Stimulated activated naive B cell treated with anti-CD40 and anti-IgM and Interleukin-4, amounts not matched to agents 10 μg/mL and 1 μg/mL and 100 μg/mL, for 72 hours (primary cell): ENCODE results near the gene DYNLRB1.
A peak's percentile ranks its signal among the peaks of the same experiment; 100 is the strongest.

Source experiments
- ATAC-seq, 2 donors: fragments of 150-1000 bp; cut with Tn5 transposase; replicated peaks; 2 replicates each; pipeline ENCODE4 v1.10.0; 2021; ENCODE audit warnings: moderate library complexity in 1 of 2
- DNase-seq: peaks from one replicate; pipeline ENCODE4 v3.0.0; 2021
- H3K27ac Mint-ChIP-seq: one replicate; pipeline ENCODE4 v1.8.0; 2022; ENCODE audit warnings: mild to moderate bottlenecking, mixed read lengths
- H3K27me3 Mint-ChIP-seq, 2 donors: one replicate each; pipeline ENCODE4 v1.8.0; 2022; ENCODE audit warnings: mixed read lengths in 2 of 2
- H3K36me3 Mint-ChIP-seq, 2 donors: one replicate each; pipeline ENCODE4 v1.8.0; 2022; ENCODE audit warnings: mixed read lengths in 2 of 2, mild to moderate bottlenecking in 1 of 2
- H3K4me1 Mint-ChIP-seq, 2 donors: one replicate each; pipeline ENCODE4 v1.8.0; 2022; ENCODE audit warnings: mixed read lengths in 2 of 2, mild to moderate bottlenecking in 1 of 2
- H3K4me3 Mint-ChIP-seq, 2 donors: one replicate each; pipeline ENCODE4 v1.8.0; 2022; ENCODE audit warnings: mild to moderate bottlenecking in 2 of 2, mixed read lengths in 2 of 2, moderate library complexity in 1 of 2
- H3K9me3 Mint-ChIP-seq, 2 donors: one replicate each; pipeline ENCODE4 v1.8.0; 2022; ENCODE audit warnings: mixed read lengths in 2 of 2, mild to moderate bottlenecking in 1 of 2

DYNLRB1 gene

GRCh38 chr20:34534391-34535165 is 18.4 kb downstream of the DYNLRB1 start:
- peaks cover 24 to 38% of the 10 kb centered on the region in 2 donors for H3K36me3 Mint-ChIP-seq
- no peak for DNase-seq
- H3K9me3 Mint-ChIP-seq, result no peaks in the 10 kb centered on the region
- H3K27me3 Mint-ChIP-seq, result no peaks in the 10 kb centered on the region
- H3K4me1 Mint-ChIP-seq, result peaks cover 4 to 6% of the 10 kb centered on the region in 2 donors
- ATAC-seq, result no peak
- peak overlapping the region; percentile 17 for H3K27ac Mint-ChIP-seq
- H3K4me3 Mint-ChIP-seq, result no peak overlapping the region

GRCh38 chr20:34535301-34535840 is 19.1 kb downstream of the DYNLRB1 start:
- H3K4me3 Mint-ChIP-seq, result no peak overlapping the region
- H3K4me1 Mint-ChIP-seq, result peaks cover 4 to 6% of the 10 kb centered on the region in 2 donors
- ATAC-seq, result no peak
- H3K27me3 Mint-ChIP-seq, result no peaks in the 10 kb centered on the region
- peaks cover 30 to 43% of the 10 kb centered on the region in 2 donors for H3K36me3 Mint-ChIP-seq
- DNase-seq, result no peak
- H3K9me3 Mint-ChIP-seq, result no peaks in the 10 kb centered on the region
- no peak overlapping the region for H3K27ac Mint-ChIP-seq

GRCh38 chr20:34535857-34536256 is 19.6 kb downstream of the DYNLRB1 start:
- H3K27ac Mint-ChIP-seq, result no peak overlapping the region
- H3K27me3 Mint-ChIP-seq, result no peaks in the 10 kb centered on the region
- no peaks in the 10 kb centered on the region for H3K9me3 Mint-ChIP-seq
- DNase-seq (no peak), ATAC-seq (no peak)
- peaks cover 1 to 2% of the 10 kb centered on the region in 2 donors for H3K4me1 Mint-ChIP-seq
- peaks cover 35 to 44% of the 10 kb centered on the region in 2 donors for H3K36me3 Mint-ChIP-seq
- H3K4me3 Mint-ChIP-seq, result no peak overlapping the region

- ATAC-seq, result peak; percentile 39 to 51
- Mint-ChIP-seq H3K27me3 (no peaks in the 10 kb centered on the region), H3K27ac (no peak overlapping the region), H3K9me3 (no peaks in the 10 kb centered on the region), H3K4me1 (no peaks in the 10 kb centered on the region), H3K4me3 (no peak overlapping the region), H3K36me3 (peaks cover 37 to 47% of the 10 kb centered on the region in 2 donors)
- no peak for DNase-seq
Observed at GRCh38 chr20:34536798-34537394, 20.7 kb downstream of the DYNLRB1 start.

GRCh38 chr20:34537651-34538050 is 21.4 kb downstream of the DYNLRB1 start:
- H3K4me3 Mint-ChIP-seq, result no peak overlapping the region
- ATAC-seq (no peak), DNase-seq (no peak)
- H3K27ac Mint-ChIP-seq, result no peak overlapping the region
- no peaks in the 10 kb centered on the region for H3K27me3 Mint-ChIP-seq
- H3K4me1 Mint-ChIP-seq, result no peaks in the 10 kb centered on the region
- no peaks in the 10 kb centered on the region for H3K9me3 Mint-ChIP-seq
- peaks cover 42 to 55% of the 10 kb centered on the region in 2 donors for H3K36me3 Mint-ChIP-seq

DNA sequence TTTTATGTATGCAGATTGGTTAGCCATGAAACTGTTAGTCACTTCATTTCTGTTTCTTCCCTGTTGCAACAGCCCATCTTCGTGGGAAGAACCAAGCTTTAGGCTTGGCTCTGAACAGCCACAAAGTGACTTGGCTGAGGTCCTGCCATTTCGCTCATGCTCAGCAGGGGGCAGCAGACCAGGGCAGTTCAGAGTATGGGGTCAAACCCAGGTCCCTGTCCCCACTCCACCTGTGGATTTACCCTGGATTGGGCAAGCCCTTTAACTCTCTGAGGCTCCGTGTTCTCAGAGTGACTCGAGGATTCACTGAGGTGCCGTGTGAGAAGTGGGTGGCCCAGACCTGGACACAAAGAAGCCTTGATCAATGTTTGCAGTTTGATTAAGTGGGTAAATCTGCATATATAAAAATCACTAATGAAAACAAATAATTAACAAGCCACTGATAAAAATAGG is 22.5 kb downstream of the DYNLRB1 start:
- Mint-ChIP-seq H3K27me3 (no peaks in the 10 kb centered on the region), H3K27ac (no peak overlapping the region), H3K9me3 (no peaks in the 10 kb centered on the region), H3K4me1 (no peaks in the 10 kb centered on the region), H3K4me3 (no peak overlapping the region), H3K36me3 (peaks cover 44 to 59% of the 10 kb centered on the region in 2 donors)
- peak; percentile 64 to 65 for ATAC-seq
- no peak for DNase-seq

DNA sequence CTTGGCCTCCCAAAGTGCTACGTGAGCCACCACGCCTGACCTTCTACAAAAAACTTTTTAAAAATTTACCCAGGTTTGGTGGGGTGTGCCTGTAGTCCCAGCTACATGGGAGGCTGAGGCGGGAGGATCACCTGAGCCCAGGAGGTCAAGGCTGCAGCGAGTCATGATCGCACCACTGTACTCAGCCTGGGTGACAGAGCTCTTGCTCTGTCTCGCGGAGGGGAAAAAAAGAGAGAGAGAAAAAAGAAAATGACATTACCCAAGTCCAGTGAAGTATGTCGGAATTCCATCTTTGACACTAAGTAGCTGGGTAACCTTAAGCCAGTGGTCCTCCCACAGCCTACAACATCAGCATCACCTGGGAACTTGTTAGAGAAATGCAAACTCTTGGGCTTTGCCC is 23.5 kb downstream of the DYNLRB1 start:
- Mint-ChIP-seq H3K9me3 (no peaks in the 10 kb centered on the region), H3K36me3 (peaks cover 40 to 57% of the 10 kb centered on the region in 2 donors), H3K4me1 (peaks cover 2% of the 10 kb centered on the region in 2 donors), H3K27me3 (peaks cover 0 to 2% of the 10 kb centered on the region in 2 donors), H3K27ac (no peak overlapping the region), H3K4me3 (no peak overlapping the region)
- ATAC-seq (no peak), DNase-seq (no peak)

DNA sequence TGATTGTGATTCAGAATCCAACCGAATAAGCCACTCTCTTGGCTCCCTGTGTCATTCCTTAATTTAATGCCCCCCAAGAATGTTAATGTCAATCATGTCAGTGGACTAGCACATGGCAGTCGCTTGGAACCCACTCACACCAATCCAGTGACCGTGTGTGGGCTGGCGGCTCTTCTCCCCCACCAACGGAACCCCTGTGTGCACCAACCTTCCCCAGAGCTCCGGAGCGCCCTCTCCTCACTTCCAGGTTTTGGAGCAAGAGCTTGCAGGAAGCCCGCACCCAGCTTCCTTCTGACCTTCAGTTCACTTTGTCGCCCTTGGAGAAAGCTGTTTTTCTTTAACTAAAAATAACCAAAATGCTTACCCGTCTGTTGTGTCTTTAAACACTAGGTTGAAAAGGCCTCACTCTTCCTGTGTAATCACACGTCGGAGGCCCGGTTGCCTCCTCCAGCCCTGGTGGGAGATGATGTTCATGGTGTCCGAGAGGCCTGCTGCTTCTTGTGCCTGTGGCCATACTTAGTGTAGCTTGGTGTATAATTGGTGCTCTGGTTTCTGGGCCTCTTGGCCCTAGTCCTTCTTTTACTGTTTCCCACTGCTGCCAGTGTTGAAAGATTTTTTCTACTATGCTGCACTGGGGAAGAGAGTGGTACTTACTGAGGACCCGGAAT is 24.5 kb downstream of the DYNLRB1 start:
- Mint-ChIP-seq H3K4me3 (no peak overlapping the region), H3K4me1 (peaks cover 2 to 5% of the 10 kb centered on the region in 2 donors), H3K9me3 (peaks cover 0 to 1% of the 10 kb centered on the region in 2 donors), H3K36me3 (peaks cover 36 to 51% of the 10 kb centered on the region in 2 donors), H3K27me3 (peaks cover 4 to 6% of the 10 kb centered on the region in 2 donors), H3K27ac (peak overlapping the region; percentile 37)
- ATAC-seq (no peak), DNase-seq (no peak)

DNA sequence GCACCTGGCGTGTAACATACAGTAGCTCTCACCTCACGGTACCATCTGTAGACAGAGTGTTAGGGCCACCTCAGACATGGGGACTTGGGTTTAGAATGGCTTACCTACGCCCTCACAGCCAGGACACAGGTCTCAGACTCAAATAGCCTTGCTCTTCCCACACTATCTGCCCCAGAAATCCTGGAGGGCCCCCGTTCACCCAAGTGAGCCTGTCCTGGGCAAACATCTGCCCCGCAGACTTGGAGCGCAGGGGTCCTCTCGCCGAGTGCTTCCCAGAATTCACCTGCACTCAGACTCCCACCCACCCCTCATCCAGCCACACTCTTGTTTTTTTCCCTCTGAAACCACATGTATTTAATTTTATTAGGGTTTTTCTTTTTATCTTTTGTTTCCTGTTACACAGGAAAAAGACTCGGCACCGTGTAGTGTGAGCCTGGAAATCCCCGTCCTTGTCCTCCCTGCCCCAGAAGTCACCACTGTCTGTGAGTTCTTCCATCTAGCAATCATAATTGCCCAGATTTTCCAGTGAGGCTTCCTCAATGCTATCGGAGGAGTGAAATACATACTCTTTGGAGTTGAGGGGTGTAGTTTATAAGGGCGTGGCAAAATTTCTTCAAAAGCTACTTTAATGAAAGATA is 25.2 kb downstream of the DYNLRB1 start:
- ATAC-seq (no peak), DNase-seq (no peak)
- Mint-ChIP-seq H3K27me3 (peaks cover 5 to 8% of the 10 kb centered on the region in 2 donors), H3K9me3 (peaks cover 0 to 1% of the 10 kb centered on the region in 2 donors), H3K27ac (peak overlapping the region; percentile 37), H3K36me3 (peaks cover 34 to 49% of the 10 kb centered on the region in 2 donors), H3K4me3 (no peak overlapping the region), H3K4me1 (peaks cover 2 to 5% of the 10 kb centered on the region in 2 donors)

- peaks cover 7 to 11% of the 10 kb centered on the region in 2 donors for H3K27me3 Mint-ChIP-seq
- H3K4me1 Mint-ChIP-seq, result peaks cover 2 to 5% of the 10 kb centered on the region in 2 donors
- DNase-seq, result no peak
- H3K4me3 Mint-ChIP-seq, result no peak overlapping the region
- peaks cover 35 to 47% of the 10 kb centered on the region in 2 donors for H3K36me3 Mint-ChIP-seq
- ATAC-seq, result no peak
- H3K27ac Mint-ChIP-seq, result no peak overlapping the region
- H3K9me3 Mint-ChIP-seq, result peaks cover 0 to 1% of the 10 kb centered on the region in 2 donors
Observed at GRCh38 chr20:34541917-34542316, 25.7 kb downstream of the DYNLRB1 start.

GRCh38 chr20:34542439-34542838 is 26.2 kb downstream of the DYNLRB1 start:
- H3K27me3 Mint-ChIP-seq, result peaks cover 10 to 14% of the 10 kb centered on the region in 2 donors
- H3K9me3 Mint-ChIP-seq, result peaks cover 0 to 1% of the 10 kb centered on the region in 2 donors
- H3K27ac Mint-ChIP-seq, result no peak overlapping the region
- ATAC-seq (no peak), DNase-seq (no peak)
- H3K4me3 Mint-ChIP-seq, result no peak overlapping the region
- H3K36me3 Mint-ChIP-seq, result peaks cover 36 to 42% of the 10 kb centered on the region in 2 donors
- H3K4me1 Mint-ChIP-seq, result peaks cover 2 to 5% of the 10 kb centered on the region in 2 donors

DNA sequence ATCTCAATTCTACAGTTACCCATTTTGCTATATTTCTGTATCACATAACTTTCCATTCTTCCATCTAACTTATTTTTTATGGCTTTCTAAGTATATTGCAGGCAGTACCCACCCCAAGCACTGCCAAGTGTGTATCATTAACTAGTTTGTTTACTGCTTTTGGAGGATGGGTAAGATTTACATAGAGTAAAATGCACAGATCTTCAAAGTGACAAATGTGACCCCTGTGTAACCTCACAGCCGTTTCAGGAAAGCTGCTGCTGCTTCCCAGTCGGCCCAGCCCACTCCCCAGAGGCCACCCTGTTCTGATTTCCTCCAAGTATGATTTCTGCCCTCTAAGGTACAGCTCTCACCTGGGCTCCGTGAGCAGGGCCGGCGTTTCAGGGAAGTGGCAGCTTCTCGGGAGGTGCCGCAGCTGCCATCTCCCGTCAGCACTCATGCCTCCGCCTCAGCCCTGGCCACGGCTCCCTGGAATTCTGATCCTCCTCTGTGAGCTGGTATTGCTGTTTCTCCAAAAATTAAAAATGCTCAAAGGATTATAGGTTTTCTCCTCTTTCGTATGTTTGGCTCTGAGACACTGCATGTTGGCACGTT is 27.3 kb downstream of the DYNLRB1 start:
- no peak overlapping the region for H3K4me3 Mint-ChIP-seq
- H3K9me3 Mint-ChIP-seq, result peaks cover 0 to 1% of the 10 kb centered on the region in 2 donors
- peaks cover 14 to 19% of the 10 kb centered on the region in 2 donors for H3K27me3 Mint-ChIP-seq

GRCh38 chr20:34544109-34544796 is 28.0 kb downstream of the DYNLRB1 start:
- H3K27ac Mint-ChIP-seq, result peak overlapping the region; percentile 27
- peaks cover 0 to 1% of the 10 kb centered on the region in 2 donors for H3K9me3 Mint-ChIP-seq
- H3K36me3 Mint-ChIP-seq, result peaks cover 31 to 37% of the 10 kb centered on the region in 2 donors
- H3K4me3 Mint-ChIP-seq, result peak overlapping the region in 1 of 2 donors; percentile 10
- peaks cover 2 to 7% of the 10 kb centered on the region in 2 donors for H3K4me1 Mint-ChIP-seq
- H3K27me3 Mint-ChIP-seq, result peaks cover 16 to 19% of the 10 kb centered on the region in 2 donors
- ATAC-seq (peak; percentile 60 to 67), DNase-seq (no peak)

More for the DNA sequence above, 27.3 kb downstream of the DYNLRB1 start:
- ATAC-seq, result no peak
- Mint-ChIP-seq H3K27ac (no peak overlapping the region), H3K36me3 (peaks cover 36 to 40% of the 10 kb centered on the region in 2 donors), H3K4me1 (peaks cover 2 to 5% of the 10 kb centered on the region in 2 donors)
- no peak for DNase-seq
